Measurements from ENCODE around the gene TFDP3.

The TFDP3 gene

DNA sequence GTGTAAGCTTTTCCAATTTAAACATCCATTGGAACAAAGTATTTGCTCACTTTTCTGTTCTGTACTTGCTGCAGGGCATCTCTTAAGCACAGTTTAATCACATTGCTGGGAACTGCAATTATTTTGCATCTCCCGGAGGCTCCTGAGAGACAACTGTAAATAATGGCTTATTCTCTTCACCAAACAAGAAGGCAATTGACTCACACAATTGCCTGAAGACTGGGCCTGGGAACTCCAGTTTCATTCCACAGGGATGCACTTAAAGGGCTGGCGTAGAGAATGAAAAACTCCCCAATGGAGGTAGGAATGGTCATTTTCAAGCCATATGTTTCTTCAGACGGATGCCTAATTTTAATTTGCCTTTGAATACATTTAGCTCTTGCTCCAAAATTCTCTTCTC is 29.5 kb downstream of the TFDP3 start:
- no peak for DNase-seq (ENCODE audit: low read depth in 1 of 2, low spot score in 1 of 2)

DNA sequence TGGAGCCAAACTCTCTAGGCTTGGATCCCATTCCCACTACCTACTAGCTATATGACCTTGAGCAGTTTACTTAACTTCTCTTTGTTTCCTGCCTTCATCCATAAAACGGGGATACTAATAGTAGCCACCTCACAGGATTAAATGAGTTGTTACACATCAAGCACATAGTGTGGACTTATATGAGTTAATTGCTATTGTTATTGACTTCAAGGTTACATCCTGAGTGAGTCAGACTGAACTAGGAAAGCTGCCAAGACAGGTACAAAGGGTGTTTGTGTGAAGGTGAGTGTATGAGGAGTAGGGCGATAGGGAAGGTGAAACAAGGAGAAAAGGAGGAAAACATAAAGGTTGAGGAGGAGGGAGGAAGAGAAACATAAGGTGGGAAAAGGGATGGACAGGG is 32.2 kb downstream of the TFDP3 start:
- no peak for DNase-seq (ENCODE audit: low read depth in 1 of 2, low spot score in 1 of 2)

DNA sequence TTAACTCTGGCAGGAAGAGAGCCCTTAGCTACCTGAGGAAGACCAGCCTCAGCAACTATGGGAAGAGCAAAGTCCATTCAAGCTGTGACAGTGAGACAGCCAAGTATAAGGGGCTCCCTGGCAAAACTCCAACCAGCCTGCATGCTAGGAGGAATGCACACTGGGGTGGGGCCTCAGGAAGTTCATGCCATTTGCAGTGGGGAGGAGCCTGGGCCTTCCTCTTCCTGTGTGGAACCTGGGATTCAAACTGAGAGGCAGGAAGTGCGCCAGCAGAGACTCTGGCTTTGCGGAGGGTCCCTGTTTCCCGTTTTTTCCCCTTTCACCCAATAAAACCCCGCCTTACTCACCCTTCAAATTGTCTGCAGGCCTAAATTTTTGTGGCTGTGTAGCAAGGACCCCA is 33.0 kb downstream of the TFDP3 start:
- no peak for DNase-seq (ENCODE audit: low read depth in 1 of 2, low spot score in 1 of 2)

- no peak for DNase-seq (ENCODE audit: low read depth in 1 of 2, low spot score in 1 of 2)
Observed at GRCh38 chrX:133183806-133184205, 34.3 kb downstream of the TFDP3 start.

DNA sequence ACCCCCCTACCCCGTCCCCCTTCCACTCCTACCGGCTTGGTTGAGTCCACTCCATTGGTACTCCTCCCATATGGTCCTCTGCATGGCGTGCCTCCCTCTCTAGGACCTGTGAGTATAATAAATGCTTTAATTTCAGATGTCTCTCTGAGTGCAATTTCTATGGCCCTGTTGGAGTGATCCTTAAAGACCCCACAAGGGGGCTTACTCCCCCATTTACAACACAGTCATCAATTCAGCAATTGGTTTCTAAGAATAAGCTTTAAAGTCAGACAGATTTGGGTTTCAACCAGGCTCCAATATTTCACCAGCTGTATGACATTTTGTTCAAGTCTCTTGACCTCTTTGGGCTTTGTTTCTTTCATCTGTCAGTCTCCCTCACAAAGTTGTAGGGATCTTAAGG is 38.7 kb downstream of the TFDP3 start:
- DNase-seq (ENCODE audit: low read depth in 1 of 2, low spot score in 1 of 2) = no peak

- DNase-seq (ENCODE audit: low read depth in 1 of 2, low spot score in 1 of 2) = no peak
Observed at GRCh38 chrX:133177202-133177601, 41.0 kb downstream of the TFDP3 start.

DNA sequence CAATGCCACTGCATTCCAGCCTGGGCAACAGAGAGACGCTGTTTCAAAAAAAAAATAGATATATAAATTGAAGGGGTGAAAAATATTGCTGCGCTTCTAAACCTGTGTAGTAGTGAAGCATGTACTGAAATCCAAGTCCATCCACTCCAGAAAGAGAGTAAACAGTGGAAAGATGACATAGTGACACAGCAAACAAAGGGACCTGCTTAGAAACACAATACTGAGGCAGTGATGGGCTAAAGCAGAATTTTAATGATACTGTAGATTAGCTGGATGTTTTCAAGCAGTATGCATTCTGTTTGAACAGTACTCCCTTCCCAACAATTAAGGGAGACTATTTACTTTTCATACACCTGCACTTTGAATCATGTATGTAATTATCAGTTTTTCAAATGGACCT is 42.5 kb downstream of the TFDP3 start:
- DNase-seq (ENCODE audit: low read depth in 1 of 2, low spot score in 1 of 2) = no peak

DNA sequence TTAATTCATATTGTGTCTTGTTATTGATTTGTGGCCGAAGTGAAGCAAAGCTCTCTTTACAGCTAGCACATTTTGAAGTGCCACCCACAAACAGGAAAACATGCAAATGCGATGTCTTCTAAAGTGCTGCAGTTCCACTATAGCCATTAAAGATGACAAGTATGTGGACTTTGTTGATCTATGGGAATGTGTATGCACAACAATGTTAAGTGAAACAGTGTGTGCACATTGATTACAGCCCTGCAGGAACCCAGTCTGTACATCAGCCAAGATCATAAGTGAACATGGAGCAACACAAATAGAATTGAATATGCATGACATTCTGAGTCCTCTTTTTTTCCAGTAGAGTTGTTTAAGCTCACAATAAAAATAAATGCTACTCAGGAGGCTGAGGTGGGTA is 43.0 kb downstream of the TFDP3 start:
- DNase-seq (ENCODE audit: low read depth in 1 of 2, low spot score in 1 of 2) = no peak

- no peak for DNase-seq (ENCODE audit: low read depth in 1 of 2, low spot score in 1 of 2)
Observed at GRCh38 chrX:133171962-133172708, 46.0 kb downstream of the TFDP3 start.

Measured in activated T-helper 1 cell treated with anti-CD3 and anti-CD28 coated beads, Interleukin-2, amount 50 U/mL, for 16 hours (primary cell).